ENCODE data around the gene TENT5C.
"Not testable (repeated sequence)": the region's sequence is repeated elsewhere in the genome, so short reads cannot be mapped to it uniquely, and the experiment has no call there.

TENT5C gene

DNA sequence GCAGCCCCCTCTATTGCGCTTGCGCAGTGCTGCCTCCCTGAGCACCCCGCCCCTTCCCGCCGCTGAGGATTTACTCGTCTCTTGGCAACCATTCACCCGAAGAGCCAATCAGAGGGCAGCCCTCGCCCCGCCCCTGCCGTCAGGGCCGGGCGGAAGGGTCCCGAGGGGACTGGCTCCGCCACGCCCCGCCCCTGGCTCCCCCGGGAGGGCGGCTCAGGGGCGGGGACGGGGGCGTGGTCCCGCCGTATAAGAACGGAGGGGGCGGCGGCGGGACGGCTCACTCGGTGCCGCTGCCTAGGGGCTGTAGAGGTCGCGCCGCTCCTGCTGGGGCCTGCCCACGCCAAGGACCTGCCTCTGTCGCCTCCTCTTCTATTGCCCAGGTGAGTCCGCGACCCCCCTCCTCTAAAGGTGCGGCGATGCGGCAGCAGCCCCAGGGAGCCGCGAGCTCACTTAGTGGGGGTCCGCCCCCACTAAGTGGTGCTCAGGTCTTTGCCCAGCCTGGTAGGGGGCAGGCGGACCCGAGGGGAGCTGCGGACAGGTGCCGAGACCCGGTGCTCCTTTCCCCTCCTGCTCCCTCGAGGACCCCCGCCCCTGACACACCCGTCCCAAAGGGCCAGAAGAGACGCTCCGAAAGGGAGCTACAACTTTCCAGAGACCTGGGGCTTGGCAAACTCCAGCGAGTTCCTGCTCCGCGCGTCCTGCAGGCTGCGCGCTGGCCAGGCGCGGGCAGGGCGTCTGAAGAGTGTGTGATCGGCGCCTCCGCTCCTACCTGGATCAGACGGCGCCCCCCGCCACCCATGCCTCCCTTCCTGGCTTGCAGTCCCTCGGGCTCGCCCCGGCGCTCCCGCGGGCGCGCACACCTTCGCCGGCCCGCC lies at the start of gene TENT5C:
TSS of gene TENT5C (plus strand) at position 275 of the 875 bp plus-strand sequence. CDS start 16,821 bp downstream, outside the sequence.
- DNase-seq = peak; percentile 73

GRCh38 chr1:117556341-117556740 lies 49.5 kb upstream of the TENT5C start:
- DNase-seq = no peak

DNA sequence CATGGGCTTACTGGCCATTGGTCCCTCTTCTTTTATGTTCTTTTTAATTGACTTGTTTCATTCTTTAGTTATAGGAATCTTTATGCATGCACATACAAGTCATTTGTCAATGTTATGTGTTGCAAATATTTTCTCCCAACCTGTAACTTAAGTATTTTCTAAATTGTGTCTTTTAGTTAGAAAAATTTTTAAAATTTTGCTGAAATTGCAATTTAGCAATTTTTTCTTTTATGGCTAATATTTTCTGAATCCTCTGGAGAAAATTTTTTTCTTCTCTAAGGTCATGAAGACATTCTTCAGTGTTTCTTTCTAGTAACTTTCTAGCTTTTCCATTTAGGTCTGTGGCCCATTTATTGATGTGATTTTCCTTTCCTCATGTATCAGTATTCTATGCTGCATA lies 48.9 kb upstream of the TENT5C start:
- DNase-seq = no peak

DNA sequence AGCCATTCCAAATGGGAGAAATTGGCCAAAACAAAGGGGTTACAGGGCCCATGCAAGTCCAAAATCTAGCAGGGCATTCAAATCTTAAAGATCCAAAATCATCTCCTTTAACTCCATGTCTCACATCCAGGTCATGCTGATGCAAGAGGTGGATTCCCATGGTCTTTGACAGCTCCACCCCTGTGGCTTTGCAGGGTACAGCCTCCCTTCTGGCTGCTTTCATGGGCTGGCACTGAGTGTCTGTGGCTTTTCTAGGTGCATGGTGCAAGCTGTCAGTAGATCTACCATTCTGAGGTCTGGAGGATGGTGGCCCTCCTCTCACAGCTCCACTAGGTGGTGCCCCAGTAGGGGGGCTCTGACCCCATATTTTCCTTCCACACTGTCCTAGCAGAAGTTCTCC lies 47.4 kb upstream of the TENT5C start:
- not testable (repeated sequence) for DNase-seq

- no peak for DNase-seq
Observed at GRCh38 chr1:117559139-117559538, 46.7 kb upstream of the TENT5C start.

DNA sequence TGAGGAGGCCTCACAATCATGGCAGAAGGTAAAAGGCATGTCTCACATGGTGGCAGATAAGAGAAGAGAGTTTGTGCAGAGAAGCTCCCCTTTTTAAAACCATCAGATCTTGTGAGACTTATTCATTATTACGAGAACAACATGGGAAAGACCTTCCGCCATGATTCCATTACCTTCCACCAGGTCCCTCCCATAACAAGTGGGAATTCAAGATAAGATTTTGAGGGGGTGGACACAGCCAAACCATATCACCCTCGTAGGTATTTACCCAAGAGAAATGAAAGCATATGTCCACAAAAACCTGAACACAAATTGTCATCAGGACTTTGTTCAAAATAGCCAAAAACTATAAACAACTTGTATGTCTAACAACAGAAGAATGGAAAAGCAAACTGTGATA lies 45.9 kb upstream of the TENT5C start:
- no peak for DNase-seq

GRCh38 chr1:117561071-117561470 lies 44.8 kb upstream of the TENT5C start:
- DNase-seq = no peak

DNA sequence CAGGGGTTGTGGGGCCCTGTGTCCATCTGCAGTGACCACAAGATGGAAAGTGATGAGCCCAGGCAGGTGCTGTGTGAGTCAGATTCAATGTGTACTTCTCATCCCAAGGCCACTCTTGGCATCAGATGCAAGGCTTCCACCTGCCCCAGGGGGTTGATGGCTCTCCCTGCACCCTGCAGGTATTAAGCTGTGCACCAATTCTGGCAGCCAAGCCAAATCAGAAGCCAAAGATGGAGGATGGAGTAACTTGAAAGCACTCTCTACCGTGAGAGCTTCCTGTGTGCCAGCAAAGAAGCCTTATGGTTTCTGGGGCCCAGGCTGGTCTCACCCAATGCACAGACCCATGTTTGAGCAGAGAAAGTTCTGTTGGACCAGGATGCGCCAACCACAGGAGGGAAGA lies 44.3 kb upstream of the TENT5C start:
- no peak for DNase-seq

DNA sequence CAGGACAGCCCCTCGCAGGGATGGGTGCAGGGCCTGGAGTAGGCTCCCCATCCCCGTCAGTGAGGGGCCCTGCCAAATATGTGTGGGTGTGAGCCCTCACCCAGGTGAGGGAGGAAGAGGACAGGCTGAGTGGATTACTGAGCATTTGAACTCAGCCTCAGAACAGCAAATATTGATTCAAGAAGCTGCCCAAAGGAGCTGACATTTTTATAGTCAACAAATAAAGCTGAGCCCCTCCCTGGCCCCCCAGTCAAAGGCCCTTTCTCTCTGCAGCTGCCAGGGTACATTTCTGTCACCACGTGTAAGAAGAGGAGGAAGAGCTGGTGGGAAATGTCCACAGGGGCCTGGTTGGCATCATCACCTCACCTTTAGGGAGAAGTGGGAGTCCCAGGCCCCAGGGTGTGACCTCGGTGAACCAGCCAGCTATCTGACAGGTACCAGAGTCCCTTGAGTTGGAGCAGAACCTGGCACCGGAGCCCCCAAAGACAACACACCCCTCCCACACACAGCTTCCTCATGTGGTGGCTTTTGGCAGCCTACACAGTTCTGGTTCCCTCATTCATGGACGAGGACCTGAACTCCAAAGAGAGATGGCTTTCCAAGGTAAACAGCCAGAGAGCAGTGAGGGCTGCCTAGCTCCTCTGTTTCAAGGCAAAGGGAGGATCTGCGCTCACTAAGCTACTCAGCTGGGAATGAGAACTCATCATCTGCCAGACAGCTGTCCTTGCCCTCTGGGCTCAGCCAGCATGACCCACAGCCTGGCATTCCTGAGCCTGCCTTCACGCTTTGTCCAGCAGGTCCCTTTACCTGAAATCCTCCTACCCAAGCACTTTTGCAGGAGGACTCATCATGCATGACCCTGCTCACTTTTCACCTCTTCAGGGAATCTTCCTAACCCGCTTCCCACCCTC lies 43.0 kb upstream of the TENT5C start:
- no peak for DNase-seq

DNA sequence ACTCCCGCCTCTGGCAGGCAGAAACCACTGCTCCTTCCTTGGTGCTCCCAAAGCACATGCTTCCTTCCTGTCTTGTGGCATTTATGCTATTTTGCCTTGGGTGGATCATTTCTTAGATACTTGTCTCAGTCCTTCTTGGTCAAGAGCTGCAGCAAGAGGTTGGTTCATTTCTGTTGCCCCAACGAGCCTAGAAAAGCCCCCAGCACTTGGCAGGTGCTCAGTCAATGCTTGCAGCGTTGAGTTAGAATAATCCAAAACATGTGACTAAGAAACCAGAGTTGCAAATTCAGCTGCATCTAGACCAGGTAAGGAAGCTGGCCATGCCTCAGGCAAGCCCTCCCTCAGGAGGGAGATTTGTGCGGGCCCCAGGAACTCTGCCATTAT lies 42.4 kb upstream of the TENT5C start:
- no peak for DNase-seq

- no peak for DNase-seq
Observed at GRCh38 chr1:117564227-117565075, 41.4 kb upstream of the TENT5C start.

- no peak for DNase-seq
Observed at GRCh38 chr1:117565076-117565556, 40.7 kb upstream of the TENT5C start.

- no peak for DNase-seq
Observed at GRCh38 chr1:117565745-117566455, 39.9 kb upstream of the TENT5C start.

- no peak for DNase-seq
Observed at GRCh38 chr1:117566556-117566955, 39.3 kb upstream of the TENT5C start.

DNA sequence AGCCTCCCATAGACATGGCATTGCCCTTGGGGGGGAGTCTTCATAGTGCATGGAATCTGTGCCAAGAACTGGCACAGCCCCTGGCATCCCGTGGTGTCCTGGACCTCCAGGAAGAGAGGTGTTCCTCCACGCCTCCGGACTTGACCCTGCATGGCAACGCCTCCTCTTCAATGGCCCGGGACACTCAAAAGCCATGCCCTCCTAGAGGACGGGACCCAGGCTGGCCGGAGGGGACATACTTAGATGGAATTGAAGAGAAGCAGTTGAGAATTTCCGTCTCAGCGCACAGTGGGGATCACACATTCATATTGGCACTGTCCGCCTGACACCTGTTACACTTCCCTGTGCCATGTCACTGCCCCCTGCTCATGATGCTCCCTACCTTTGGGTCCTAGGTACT lies 38.4 kb upstream of the TENT5C start:
- DNase-seq = no peak

GRCh38 chr1:117567976-117568375 lies 37.9 kb upstream of the TENT5C start:
- DNase-seq = no peak

GRCh38 chr1:117568999-117569398 lies 36.8 kb upstream of the TENT5C start:
- no peak for DNase-seq

GRCh38 chr1:117569856-117570255 lies 36.0 kb upstream of the TENT5C start:
- DNase-seq = no peak

- DNase-seq = no peak
Observed at GRCh38 chr1:117570988-117571409, 34.8 kb upstream of the TENT5C start.

GRCh38 chr1:117571496-117571895 lies 34.4 kb upstream of the TENT5C start:
- DNase-seq = no peak

DNA sequence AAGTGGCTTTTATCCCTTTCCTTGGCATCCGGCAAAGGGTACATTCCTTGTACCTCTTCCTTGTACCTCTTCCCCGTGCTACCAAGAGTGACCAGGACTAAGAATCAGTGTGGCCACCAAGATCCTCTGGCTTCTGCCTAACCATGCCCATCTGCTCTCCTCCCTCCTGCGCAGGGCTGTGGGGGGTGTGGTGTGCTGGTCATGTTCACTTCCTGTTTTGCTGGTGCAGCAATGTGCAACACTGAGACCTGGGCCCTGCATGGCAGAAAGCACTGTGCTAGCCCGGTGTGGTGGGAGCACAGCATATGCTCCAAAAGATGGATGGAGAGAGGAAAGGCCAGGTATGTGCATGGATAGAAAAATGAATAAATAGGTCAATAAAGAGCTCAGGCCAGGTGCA lies 33.3 kb upstream of the TENT5C start:
- DNase-seq = no peak

All from cortex of kidney (tissue), 1 donor.